RWPE2 (cell line): ENCODE results near the gene TCEANC2.

Experiments used
- ATAC-seq: fragments of 200-7000 bp; cut with Tn5 transposase; 3 replicates; pipeline ENCODE4 v1.9.1; 2021; ENCODE audit warnings: low read depth
- DNase-seq: peaks from one replicate; pipeline ENCODE4 v3.0.0-alpha.2; 2020; ENCODE audit warnings: low spot score
- H3K27ac ChIP-seq: fragments of 450-650 bp; 2 replicates; pipeline ENCODE4 v1.5.1; 2017; ENCODE audit warnings: mild to moderate bottlenecking; ENCODE audit not compliant: poor library complexity, severe bottlenecking
- H3K27me3 ChIP-seq: fragments of 250-450 bp; sonication (Bioruptor Pico); 2 replicates; pipeline ENCODE4 v1.5.1; 2021; ENCODE audit warnings: mild to moderate bottlenecking, moderate library complexity; ENCODE audit not compliant: insufficient read depth, poor library complexity, severe bottlenecking
- H3K36me3 ChIP-seq: fragments of 250-450 bp; sonication (Bioruptor Pico); 2 replicates; pipeline ENCODE4 v1.5.1; 2020; ENCODE audit warnings: low read depth, mild to moderate bottlenecking, moderate library complexity
- H3K4me1 ChIP-seq: fragments of 250-450 bp; sonication (Bioruptor Pico); 2 replicates; pipeline ENCODE4 v1.5.1; 2021; ENCODE audit warnings: mild to moderate bottlenecking, moderate library complexity; ENCODE audit not compliant: insufficient read depth, poor library complexity, severe bottlenecking
- H3K4me3 ChIP-seq: fragments of 250-450 bp; sonication (Bioruptor Pico); 2 replicates; pipeline ENCODE4 v1.5.1; 2021; ENCODE audit warnings: mild to moderate bottlenecking, moderate library complexity; ENCODE audit not compliant: severe bottlenecking
- H3K9me3 ChIP-seq: fragments of 250-450 bp; sonication (Bioruptor Pico); 2 replicates; pipeline ENCODE4 v1.5.1; 2021; ENCODE audit warnings: mild to moderate bottlenecking, moderate library complexity; ENCODE audit not compliant: severe bottlenecking
- TF ChIP-seq, protein P1 (sequence below): fragments of 450-650 bp; IDR thresholded peaks from one replicate; pipeline ENCODE4 v1.5.1; 2017; ENCODE audit warnings: mild to moderate bottlenecking, moderate library complexity; ENCODE audit not compliant: poor library complexity, severe bottlenecking

Gene TCEANC2

DNA sequence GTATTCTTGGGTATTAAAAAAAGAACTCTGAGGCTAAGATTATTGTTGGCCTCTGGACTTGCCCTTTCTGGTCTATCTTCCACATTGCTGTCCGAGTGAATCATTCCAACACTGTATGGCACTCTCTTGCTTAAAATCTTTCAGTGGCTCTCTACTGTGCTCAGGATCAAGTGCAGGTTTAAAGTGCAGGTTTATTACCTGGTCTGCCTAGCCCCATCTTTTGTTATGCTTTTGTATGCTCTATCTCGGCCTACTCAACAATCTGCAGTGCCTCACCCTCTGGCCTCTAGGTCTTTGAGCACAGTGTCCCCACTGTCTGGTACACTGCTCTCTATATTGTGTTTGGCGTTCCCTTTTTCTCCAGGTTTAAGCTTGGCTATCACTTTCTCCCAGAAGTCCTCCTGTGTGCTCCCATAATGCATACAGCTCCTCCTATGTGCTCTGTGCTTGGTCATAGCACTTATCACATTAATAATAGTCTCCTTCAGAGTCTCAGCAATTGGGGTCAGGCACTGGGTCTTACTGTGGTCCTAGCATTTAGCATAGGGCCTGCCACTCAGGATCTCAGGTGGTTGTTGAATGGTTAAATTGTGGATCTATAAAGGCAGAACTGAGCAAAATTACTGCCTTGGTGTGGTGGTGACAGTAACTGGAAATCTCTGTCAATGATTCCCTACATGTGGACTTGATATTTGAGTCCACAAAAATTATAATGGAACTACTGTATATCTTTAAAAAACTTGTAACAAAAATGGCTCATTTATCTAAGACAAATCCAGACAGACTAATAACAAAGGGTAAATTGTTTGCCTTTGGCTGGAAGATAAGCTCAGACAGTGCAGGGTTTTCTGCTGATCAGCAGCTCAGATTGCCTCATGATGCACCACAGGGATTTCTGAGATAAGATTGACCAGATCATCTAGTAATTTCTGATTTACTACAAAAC, 24.8 kb upstream of the TCEANC2 start:
- Histone ChIP-seq H3K4me1 (no peaks in the 10 kb centered on the region), H3K9me3 (no peaks in the 10 kb centered on the region), H3K27me3 (no peaks in the 10 kb centered on the region), H3K27ac (no peak overlapping the region), H3K36me3 (peaks cover 15% of the 10 kb centered on the region), H3K4me3 (no peak overlapping the region)
- DNase-seq (no peak), ATAC-seq (no peak)
- TF ChIP-seq, protein P1, sequence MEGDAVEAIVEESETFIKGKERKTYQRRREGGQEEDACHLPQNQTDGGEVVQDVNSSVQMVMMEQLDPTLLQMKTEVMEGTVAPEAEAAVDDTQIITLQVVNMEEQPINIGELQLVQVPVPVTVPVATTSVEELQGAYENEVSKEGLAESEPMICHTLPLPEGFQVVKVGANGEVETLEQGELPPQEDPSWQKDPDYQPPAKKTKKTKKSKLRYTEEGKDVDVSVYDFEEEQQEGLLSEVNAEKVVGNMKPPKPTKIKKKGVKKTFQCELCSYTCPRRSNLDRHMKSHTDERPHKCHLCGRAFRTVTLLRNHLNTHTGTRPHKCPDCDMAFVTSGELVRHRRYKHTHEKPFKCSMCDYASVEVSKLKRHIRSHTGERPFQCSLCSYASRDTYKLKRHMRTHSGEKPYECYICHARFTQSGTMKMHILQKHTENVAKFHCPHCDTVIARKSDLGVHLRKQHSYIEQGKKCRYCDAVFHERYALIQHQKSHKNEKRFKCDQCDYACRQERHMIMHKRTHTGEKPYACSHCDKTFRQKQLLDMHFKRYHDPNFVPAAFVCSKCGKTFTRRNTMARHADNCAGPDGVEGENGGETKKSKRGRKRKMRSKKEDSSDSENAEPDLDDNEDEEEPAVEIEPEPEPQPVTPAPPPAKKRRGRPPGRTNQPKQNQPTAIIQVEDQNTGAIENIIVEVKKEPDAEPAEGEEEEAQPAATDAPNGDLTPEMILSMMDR = no peak

DNA sequence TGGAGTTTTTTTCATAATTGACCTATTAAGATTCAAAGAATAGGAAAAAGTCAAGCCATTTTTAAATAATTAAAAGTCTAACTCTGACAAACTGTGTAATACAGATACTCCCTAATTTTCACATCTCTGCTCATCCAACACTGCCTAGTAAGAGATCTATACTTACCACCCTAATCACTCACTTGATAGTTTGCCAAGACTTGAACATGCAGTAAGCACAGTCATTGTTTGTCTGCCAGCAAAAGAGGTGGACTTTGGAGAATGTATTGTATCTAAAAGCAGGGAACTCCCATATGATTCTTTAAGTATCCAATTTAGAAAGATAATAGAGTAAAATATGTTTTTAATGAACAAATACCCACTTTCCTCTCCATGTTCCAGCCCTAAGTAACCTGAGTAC, 15.9 kb upstream of the TCEANC2 start:
- H3K9me3 ChIP-seq = no peaks in the 10 kb centered on the region
- H3K27me3 ChIP-seq = no peaks in the 10 kb centered on the region
- no peak overlapping the region for H3K27ac ChIP-seq
- DNase-seq (no peak), ATAC-seq (no peak)
- no peak overlapping the region for H3K4me3 ChIP-seq
- H3K36me3 ChIP-seq = peaks cover 85% of the 10 kb centered on the region
- TF ChIP-seq, protein P1 = no peak
- H3K4me1 ChIP-seq = no peaks in the 10 kb centered on the region

DNA sequence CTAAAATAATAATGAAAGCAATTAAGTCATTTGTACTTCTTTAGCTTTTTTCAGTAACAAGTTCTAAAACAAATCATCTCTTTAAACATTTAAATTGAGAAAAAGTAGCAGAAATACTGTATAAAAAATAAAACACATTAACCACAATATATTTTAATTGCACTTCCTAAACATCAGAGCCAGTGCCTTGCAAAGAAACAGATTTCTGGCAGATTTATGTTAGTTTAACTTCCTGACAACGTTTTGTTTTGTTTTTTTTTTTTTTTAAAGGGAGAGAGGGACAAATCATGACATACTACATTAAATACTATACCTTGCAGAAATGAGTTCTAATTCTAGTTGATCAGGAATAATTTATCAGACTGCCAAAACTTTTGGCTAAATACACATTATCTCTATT, 11.6 kb upstream of the TCEANC2 start:
- Histone ChIP-seq H3K9me3 (no peaks in the 10 kb centered on the region), H3K4me3 (no peak overlapping the region), H3K27ac (no peak overlapping the region), H3K4me1 (no peaks in the 10 kb centered on the region), H3K36me3 (peaks cover 81% of the 10 kb centered on the region), H3K27me3 (no peaks in the 10 kb centered on the region)
- ATAC-seq = no peak
- TF ChIP-seq, protein P1 = no peak
- DNase-seq = no peak

DNA sequence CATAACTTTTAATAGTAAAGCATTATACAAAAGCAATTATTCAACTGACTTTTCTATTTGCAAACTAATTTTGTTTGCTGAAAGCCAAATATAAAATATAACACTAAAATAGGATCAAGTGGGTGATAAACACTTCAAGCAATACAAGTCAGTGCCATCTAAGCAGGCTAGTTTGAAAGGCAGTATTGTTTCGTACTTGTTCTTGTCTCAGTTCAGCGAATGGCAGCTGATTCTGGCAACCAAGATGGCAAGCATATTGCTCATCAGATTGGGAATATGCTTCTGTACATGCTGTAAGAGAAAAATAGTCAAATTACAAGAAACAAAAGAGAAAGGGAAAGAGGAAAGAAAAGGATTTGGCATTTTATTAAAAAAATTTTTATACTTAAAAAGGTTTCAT, 7.9 kb upstream of the TCEANC2 start:
- H3K36me3 ChIP-seq = peaks cover 46% of the 10 kb centered on the region

More for the DNA sequence above, 7.9 kb upstream of the TCEANC2 start:
- no peak for ATAC-seq
- no peak for DNase-seq
- H3K4me3 ChIP-seq = no peak overlapping the region
- no peaks in the 10 kb centered on the region for H3K27me3 ChIP-seq
- no peaks in the 10 kb centered on the region for H3K9me3 ChIP-seq
- H3K4me1 ChIP-seq = no peaks in the 10 kb centered on the region
- TF ChIP-seq, protein P1 = no peak
- H3K27ac ChIP-seq = no peak overlapping the region
